Fibroblast of skin of right biceps (primary cell): ENCODE measurements around the gene MC4R.
"Not testable (repeated sequence)": the region's sequence is repeated elsewhere in the genome, so short reads cannot be mapped to it uniquely, and the experiment has no call there.

Experiments used
- DNase-seq: peaks from one replicate; pipeline ENCODE4 v3.0.0-alpha.2; 2013

The MC4R gene

GRCh38 chr18:60372596-60372995 lies at the start of gene MC4R:
MC4R (minus strand) TSS chr18:60372775; CDS start chr18:60372349, 426 bp downstream.
- DNase-seq: peak; percentile 90

GRCh38 chr18:60422306-60422705 lies 49.7 kb upstream of the MC4R start:
- not testable (repeated sequence) for DNase-seq

DNA sequence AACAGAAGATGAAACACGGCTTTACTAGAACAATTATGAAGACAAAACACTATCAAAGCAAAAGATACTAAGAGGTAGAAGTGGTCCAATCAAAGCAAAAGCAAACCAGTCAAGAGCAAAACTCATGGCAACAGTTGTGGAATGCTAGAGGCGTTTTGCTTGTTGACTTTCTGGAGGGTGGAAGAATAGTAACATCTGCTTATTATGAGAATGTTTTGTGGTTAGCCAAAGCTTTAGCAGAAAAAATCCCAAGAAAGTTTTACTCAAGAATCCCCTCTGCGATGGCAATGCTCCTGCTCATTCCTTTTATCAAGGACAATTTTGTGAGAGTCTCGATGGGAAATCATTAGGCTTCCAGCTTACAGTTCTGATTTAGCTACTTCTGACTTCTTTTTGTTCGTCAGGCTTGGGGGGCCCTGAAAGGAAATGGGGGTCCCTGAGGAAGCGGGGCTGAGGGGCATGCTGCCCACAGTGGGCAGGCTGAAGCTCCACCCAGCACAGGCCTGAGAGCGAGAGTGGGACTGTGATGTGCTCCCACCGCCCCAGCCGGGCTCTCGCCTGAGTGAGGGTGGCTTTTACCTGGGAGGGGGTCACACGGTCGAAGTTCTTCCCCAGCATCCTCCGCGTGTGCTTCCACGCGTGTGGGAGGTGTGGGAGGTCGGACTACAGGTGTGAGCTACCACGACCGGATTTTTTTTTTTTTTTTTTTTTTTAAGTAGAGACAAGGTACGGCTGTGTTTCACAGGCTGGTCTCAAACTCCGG lies 49.0 kb upstream of the MC4R start:
- DNase-seq: peak; percentile 20

- peak; percentile 22 for DNase-seq
These were observed 45.4 kb upstream of the MC4R start for GRCh38 chr18:60417946-60418345.

DNA sequence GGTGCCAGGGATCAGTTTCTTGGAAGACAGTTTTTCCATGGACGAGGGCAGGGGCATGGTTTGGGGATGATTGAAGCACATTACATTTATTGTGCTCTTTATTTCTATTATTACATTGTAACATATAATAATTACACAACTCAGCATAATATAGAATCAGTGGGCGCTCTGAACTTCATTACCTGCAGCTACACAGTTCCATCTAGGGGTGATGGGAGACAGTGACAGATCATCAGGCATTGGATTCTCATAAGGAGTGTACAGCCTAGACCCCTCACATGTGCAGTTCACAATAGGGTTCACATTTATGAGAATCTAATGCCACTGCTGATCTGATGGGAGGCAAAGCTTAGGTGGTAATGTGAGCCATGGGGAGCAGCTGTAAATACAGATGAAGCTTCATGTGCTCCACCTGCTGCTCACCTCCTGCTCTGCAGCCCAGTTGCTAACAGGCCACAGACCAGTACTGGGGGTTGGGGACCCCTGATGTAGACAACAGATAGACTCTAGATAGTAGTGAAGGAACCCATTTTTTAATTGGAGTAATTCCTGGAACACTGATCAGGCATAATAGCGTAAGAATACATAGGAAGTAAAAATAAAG lies 41.5 kb upstream of the MC4R start:
- peak; percentile 18 for DNase-seq

GRCh38 chr18:60411715-60412114 lies 39.1 kb upstream of the MC4R start:
- peak; percentile 4 for DNase-seq

DNA sequence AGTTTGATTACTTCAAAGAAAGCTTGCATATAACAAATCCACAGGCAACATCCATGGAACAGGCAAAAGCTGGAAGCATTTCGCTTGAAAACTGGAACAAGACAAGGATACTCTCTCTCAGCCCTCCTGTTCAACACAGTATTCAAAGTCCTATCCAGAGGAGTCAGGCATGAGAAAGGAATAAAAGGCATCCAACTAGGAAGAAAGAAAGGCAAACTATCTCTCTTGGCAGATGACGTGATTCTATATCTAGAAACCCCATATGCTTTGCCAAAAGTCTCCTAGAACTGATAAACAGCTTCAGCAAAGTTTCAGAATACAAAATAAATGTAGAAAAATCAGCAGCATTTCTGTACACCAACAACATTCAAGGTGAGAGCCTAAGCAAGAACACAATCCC lies 34.1 kb upstream of the MC4R start:
- DNase-seq: no peak

GRCh38 chr18:60404486-60405085 lies 32.0 kb upstream of the MC4R start:
- DNase-seq: peak; percentile 42

- DNase-seq: no peak
These were observed 28.8 kb upstream of the MC4R start for GRCh38 chr18:60401346-60401745.

- peak; percentile 86 for DNase-seq
These were observed 19.1 kb upstream of the MC4R start for GRCh38 chr18:60391571-60392226.

DNA sequence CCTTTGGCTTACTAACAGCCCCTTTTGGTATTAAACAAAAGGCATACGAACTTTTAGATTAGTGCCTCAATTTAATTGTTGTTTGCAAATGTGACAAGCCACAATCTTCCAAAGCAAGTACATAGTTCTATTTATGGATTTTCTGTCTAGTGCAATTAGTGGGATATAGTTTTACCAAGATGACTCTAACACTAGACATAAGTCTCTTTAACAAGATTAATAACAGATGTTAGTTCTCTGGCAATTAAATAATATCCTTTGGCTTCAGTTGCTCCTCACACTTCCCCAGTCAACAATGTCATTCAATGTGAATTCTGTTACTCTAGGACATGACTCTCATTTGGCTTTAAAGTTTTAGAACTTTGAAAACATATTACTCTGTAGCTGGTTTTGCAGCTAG lies 16.7 kb upstream of the MC4R start:
- peak; percentile 45 for DNase-seq

- no peak for DNase-seq
These were observed 13.1 kb upstream of the MC4R start for GRCh38 chr18:60385693-60386092.

DNA sequence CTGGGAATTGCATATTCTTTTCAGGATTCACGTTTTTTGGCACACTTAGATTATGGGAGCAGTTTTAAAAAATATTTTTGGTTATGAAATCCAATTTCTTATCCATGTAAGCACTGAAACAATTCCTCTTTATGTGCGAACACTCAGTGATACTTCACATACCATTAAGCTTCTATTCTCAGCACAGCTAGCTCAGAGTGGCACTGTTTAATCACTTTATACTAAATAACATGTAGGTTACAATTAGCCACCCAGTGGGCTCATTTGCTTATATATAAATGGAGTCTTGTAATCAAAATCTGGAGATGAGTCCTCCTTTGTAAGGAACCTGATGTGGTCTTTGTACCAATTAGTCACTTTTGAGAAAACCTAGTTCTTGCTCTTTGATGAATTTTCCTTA lies 11.3 kb upstream of the MC4R start:
- DNase-seq: no peak

GRCh38 chr18:60377778-60378469 lies 5.3 kb upstream of the MC4R start:
- DNase-seq: no peak

GRCh38 chr18:60372132-60372531 lies 443 bp downstream of the MC4R start:
- no peak for DNase-seq

DNA sequence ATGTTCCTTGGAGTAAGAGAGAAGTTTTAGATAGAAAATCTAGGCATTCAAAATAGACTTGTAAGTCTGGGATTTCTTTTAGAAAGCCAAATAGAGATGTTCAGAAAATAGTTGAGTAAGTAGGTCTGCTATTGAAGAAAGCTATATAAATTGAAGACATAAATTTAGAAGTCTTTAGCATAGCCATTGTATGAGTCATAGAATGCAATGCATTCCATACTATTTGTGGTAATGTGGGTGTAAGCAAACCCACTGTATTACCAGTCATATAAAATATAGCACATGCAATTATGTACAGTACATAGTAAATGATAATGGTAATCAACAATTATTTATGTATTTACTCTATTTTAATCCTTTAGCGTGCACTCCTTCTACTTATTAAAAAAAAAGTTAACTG lies 14.1 kb downstream of the MC4R start:
- peak; percentile 87 for DNase-seq

GRCh38 chr18:60350941-60351340 lies 21.6 kb downstream of the MC4R start:
- DNase-seq: peak; percentile 39

DNA sequence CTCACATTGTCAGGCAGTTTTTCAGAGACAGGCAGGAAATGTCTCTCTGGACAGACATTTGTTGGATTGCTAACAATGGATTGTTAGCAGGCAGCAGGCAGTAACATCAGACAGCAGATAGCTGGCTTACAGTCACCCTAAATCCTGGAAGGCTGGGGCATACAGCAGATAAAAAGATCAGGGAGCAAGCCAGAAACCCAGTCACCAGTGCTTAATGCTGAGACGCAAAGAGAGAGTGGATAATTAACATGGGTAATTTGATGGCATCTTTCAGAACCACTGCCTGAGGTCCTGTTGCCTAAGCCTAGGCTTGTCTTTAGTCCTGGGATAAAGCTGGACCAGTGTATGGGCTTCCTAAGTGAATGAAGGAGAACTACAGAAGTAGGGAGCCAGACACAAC lies 22.4 kb downstream of the MC4R start:
- DNase-seq: no peak

DNA sequence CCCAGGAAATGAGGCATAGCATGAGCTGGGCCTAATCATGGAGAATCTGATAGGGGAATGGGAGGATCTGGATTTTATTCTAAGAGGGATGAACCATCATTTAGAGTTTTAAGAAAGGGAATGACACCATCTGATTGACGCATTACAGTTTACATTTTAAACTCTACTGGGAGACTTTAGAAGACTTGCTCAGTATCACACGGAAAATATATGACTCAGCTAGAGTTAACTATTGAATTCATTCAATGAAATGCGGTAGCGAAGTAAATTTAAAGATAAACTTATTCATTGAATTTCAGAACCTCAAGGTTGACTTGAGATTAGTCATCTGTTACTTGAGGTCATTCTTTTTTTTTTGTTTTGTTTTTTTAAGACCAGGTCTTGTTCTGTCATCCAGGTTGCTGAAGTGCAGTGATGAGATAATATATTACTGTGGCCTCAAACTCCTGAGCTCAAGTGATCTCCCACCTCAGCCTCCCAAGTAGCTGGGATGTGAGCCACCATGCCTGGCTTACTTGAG lies 25.0 kb downstream of the MC4R start:
- DNase-seq: no peak

DNA sequence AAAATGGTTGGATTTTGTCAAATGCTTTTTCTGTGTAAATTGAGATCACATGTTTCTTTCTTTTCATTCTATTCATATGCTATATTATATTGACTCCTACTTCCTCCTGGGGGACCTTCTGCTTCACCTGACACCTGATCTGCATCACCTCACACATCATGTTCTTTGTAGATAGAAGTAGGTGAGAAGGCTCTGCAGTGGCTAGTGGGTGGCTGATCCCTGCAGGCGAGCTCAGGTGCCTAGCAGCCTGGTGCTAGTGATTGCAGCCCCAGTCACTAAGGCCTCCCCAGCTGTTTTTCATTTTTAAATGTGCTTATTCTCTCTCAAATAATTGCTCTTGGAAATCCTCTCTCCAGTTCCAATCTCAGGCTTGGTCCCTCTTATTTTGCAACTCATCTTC lies 33.6 kb downstream of the MC4R start:
- DNase-seq: no peak

DNA sequence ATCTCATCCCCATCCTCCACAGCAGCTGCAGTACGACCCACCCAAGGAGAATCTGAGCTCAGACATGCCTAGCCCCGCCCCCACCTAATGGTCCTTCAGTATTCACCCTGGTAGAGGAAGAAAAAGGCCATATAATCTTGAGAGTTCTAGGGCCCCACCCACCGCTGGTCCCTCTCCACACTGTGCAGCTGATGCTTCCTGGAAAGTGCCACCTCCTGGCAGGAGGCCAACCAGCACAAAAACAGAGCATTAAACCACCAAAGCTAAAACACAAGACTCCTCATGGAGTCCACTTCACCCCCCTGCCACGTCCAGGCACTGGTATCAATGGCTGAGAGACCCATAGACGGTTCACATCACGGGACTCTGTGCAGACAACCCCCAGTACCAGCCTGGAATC lies 40.7 kb downstream of the MC4R start:
- DNase-seq: no peak

DNA sequence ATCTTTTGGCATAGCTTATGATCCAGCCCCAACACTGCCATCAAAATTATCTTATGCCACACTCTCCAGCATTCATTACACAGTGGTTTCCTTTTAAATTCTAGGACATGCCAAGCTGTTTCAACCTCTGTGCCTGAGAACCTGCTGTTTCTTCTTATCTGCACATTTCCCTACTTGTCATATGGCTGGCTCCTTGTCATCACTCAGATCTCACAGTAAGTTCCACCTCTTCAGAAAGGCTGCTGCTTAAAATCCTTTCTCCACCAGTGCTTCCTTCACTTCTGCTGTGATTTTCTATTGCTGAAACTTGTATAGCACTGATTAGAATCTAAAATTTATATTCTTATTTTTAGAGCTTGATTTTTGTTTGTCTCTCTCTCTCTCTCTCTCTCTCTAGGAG lies 43.4 kb downstream of the MC4R start:
- DNase-seq: no peak

GRCh38 chr18:60327880-60328279 lies 44.7 kb downstream of the MC4R start:
- no peak for DNase-seq
